ES-I3 (cell line): ENCODE data around the gene TMOD2.
"Not testable (repeated sequence)": the region's sequence is repeated elsewhere in the genome, so short reads cannot be mapped to it uniquely, and the experiment has no call there.

Experiments
- H3K36me3 ChIP-seq: 2 replicates; pipeline ENCODE4 v1.6.1; 2013; ENCODE audit warnings: mild to moderate bottlenecking, low read length, control low read depth, moderate library complexity; ENCODE audit not compliant: insufficient read depth
- H3K4me1 ChIP-seq: 2 replicates; pipeline ENCODE4 v1.6.1; 2013; ENCODE audit warnings: mild to moderate bottlenecking, control low read depth, low read length; ENCODE audit not compliant: insufficient read depth
- H3K9ac ChIP-seq: 2 replicates; pipeline ENCODE4 v1.6.1; 2013; ENCODE audit warnings: low read depth, mild to moderate bottlenecking, low read length, moderate library complexity
- H3K9me3 ChIP-seq: 2 replicates; pipeline ENCODE4 v1.6.1; 2013; ENCODE audit warnings: mild to moderate bottlenecking, low read length, moderate library complexity; ENCODE audit not compliant: control insufficient read depth, insufficient read depth

The TMOD2 gene

DNA sequence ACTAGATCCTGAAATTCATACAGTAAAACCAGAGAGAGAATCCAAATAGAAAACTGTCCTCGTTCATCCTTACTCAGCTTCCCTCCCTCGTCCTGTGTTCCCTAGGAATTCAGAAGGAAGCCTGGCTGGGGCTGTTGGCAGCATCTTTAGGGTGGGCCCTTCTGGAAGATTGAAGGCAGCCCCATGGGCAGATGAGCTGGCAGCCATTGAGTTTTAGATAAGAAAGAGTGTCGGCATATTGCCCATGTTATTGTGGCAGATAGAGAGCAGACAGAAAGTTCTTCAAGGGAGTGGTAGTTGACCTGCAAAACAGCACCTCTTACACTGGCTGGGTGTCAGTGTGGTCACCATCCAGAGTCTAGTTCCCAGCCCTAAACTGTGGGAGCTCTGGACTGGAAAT, 23.5 kb downstream of the TMOD2 start:
- Histone ChIP-seq H3K9me3 (no peaks in the 10 kb centered on the region), H3K36me3 (no peaks in the 10 kb centered on the region), H3K4me1 (no peaks in the 10 kb centered on the region), H3K9ac (no peak overlapping the region)

DNA sequence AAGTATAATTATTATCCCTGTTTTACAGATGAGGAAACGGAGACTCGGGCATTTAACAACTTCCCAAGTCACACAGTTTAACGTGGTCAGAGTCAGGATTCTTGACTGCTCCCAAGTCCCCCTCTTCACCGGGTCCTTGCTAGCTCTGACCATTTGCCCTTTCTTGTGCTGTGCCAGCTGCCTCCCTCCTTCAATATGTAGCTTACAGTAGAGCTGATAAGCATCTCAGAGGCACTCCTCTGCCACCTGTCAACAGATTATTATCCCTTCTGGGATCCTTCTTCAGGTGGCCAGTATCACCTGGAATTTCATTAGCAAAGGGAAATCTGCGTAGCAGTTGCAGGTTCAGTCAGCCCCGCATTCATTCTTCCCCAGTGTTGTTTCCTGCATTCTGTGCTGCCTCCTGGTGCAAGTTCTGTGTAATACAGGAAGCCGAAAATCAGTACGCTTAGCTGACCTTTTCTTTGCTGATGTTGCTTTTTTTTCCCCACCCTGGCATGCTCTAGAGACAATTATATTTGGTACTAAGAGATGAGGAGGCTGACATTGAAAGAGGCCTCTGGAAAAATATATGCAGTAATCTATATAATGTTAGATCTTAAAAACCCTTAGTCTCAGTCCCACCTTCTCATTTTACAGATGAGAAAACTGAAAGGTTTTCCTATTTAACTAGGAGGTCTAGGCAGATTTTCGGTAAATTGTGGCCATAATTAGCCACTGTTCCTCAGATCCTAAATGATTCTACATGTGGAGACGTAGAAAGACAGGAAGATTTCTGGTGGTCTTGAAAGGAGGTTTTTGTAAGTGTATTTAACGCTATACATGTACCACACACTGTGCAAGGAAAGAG, 24.8 kb downstream of the TMOD2 start:
- Histone ChIP-seq H3K9ac (no peak overlapping the region), H3K36me3 (no peaks in the 10 kb centered on the region), H3K4me1 (no peaks in the 10 kb centered on the region), H3K9me3 (no peaks in the 10 kb centered on the region)

DNA sequence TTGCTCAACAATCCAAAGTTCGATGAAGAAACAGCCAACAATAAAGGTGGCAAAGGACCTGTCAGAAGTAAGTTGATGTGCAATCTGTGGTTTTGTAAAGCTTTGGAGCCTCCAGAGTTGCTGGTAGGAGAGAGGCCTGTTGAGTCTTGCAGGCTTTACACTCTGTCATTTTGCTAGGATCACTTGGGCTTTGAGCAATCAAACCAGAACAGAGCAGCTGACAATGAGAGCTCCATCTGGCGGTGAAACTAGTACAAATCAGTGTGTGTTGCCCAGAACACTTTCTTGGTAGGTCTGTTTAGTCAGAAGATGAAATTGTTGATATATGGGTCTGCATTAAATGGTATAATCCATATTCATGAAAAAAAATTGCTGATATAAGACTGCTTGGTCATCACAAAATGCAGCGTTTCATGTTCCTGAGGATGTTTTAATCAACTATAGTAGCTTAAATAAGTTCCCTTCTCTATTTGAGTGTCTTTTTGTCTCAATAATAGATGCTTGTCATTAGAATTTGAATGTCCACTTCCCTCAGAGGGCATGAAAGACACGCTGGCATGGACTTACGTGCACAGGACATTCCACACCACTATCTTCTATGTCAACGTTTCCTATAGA, 25.7 kb downstream of the TMOD2 start:
- Histone ChIP-seq H3K36me3 (no peaks in the 10 kb centered on the region), H3K9ac (no peak overlapping the region)

DNA sequence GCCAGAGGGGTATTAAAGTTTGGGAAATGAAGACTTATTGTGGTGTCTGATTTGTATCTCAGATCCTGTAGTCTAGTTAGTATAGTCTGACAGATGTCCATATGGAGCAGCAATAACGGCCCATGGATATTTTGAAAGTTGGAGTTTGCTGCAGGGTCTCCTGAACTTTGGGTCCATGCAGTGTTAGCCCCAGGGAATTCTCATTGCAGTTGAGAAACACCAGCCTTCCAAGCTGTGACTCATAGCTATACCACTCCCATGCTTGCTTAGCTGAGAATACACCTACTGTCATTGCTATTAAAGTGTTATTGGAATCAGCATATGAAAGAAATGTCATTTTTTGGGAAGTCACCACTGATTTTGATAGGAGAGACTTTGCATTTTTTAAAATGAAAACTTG, 29.2 kb downstream of the TMOD2 start:
- H3K4me1 ChIP-seq, result no peaks in the 10 kb centered on the region
- H3K9ac ChIP-seq, result no peak overlapping the region
- no peaks in the 10 kb centered on the region for H3K36me3 ChIP-seq
- H3K9me3 ChIP-seq, result 0 out of 2 replicates have a peak, but pooled peaks cover 3% of the 10 kb centered on the region

More for the DNA sequence above, 25.7 kb downstream of the TMOD2 start:
- Histone ChIP-seq H3K4me1 (no peaks in the 10 kb centered on the region), H3K9me3 (no peaks in the 10 kb centered on the region)

DNA sequence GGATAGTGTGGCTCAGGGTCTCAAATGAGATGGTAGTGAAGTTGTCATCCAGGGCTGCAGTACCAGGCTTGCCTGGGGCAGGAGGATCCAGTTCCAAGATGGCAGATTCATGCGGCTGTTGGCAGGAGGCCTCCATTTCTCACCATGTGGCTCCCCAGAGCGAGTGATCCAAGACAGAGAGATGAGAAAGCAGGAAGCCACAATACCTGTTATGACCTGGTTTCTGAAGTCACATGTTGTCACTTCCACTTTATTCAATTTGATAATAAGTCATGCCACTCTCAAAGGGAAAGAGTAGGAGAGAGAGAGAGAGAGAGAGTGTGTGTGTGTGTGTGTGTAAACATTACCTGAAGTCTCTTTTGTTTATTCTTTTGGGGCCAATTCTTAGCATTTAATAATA, 30.1 kb downstream of the TMOD2 start:
- H3K4me1 ChIP-seq, result no peaks in the 10 kb centered on the region
- H3K36me3 ChIP-seq, result no peaks in the 10 kb centered on the region
- H3K9ac ChIP-seq, result no peak overlapping the region
- 0 out of 2 replicates have a peak, but pooled peaks cover 3% of the 10 kb centered on the region for H3K9me3 ChIP-seq

DNA sequence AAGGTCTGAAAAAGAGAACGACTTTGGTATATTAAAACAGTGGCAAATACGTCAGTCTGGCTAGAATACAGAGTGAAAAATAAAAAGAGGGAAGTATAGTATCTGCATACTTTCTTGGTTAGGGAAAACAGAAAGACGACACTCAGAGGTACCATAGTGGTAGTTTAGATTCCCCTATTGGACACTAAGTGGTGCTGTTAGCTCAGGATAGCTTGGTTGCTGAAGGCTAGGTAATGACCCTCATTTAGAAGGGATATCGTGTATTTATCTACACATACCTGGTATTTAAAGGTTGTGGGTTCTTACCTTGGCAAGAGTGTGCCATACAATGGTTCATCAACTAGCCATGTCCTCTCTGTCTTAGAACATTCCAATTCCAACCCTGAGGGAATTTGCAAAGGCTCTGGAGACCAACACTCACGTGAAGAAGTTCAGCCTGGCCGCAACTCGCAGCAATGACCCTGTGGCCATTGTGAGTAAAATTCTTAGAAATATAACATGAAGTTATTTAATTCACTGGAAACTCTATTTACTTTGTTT, 31.0 kb downstream of the TMOD2 start:
- Histone ChIP-seq H3K4me1 (no peaks in the 10 kb centered on the region), H3K9me3 (0 out of 2 replicates have a peak, but pooled peaks cover 3% of the 10 kb centered on the region), H3K9ac (no peak overlapping the region), H3K36me3 (no peaks in the 10 kb centered on the region)

DNA sequence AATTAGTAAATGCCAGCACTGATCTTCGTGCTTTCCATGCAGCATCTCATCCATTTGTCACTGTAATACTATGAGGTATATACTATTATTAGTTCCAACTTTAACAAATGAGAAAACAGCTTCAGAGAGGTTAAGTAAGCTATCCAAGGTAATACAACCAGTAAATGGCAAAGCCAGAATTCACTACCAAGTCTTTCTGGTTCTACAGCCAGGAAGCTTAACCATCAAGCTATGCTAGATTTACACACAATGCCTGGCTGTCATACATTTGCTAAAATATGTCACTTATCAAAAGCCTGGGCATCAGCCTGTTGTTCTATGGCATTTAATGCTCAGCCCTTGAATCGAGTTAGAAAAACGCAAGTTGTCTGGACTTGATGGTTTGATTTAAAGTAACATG, 32.6 kb downstream of the TMOD2 start:
- 0 out of 2 replicates have a peak, but pooled peaks cover 3% of the 10 kb centered on the region for H3K9me3 ChIP-seq
- no peak overlapping the region for H3K9ac ChIP-seq
- H3K36me3 ChIP-seq, result no peaks in the 10 kb centered on the region
- H3K4me1 ChIP-seq, result no peaks in the 10 kb centered on the region

DNA sequence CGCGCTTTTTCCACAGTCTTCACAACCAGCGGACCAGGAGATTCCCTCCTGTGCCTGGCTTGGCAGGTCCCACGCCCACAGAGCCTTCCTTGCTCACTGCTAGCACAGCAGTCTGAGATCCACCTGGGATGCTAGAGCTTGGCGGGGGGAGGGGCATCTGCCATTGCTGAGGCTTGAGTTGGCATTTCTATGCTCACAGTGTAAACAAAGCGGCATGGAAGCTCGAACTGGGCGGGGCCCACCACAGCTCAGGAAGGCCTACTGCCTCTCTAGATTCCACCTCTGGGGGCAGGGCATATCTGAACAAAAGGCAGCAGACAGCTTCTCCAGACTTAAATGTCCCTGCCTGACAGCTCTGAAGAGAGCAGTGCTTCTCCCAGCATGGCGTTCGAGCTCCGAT, 35.7 kb downstream of the TMOD2 start:
- not testable (repeated sequence) for H3K9ac ChIP-seq, H3K9me3 ChIP-seq, H3K4me1 ChIP-seq, H3K36me3 ChIP-seq

DNA sequence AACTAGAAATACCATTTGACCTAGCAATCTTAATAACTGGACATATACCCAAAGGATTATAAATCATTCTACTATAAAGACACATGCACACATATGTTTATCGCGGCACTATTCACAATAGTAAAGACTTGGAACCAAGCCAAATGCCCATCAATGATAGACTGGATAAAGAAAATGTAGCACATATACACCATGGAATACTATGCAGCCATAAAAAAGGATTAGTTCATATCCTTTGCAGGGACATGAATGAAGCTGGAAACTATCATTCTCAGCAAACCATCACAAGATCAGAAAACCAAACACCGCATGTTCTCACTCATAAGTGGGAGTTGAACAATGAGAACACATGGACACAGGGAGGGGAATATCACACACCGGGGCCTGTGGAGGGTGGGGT, 41.1 kb downstream of the TMOD2 start:
- H3K4me1 ChIP-seq, H3K36me3 ChIP-seq, H3K9me3 ChIP-seq, H3K9ac ChIP-seq: not testable (repeated sequence)

DNA sequence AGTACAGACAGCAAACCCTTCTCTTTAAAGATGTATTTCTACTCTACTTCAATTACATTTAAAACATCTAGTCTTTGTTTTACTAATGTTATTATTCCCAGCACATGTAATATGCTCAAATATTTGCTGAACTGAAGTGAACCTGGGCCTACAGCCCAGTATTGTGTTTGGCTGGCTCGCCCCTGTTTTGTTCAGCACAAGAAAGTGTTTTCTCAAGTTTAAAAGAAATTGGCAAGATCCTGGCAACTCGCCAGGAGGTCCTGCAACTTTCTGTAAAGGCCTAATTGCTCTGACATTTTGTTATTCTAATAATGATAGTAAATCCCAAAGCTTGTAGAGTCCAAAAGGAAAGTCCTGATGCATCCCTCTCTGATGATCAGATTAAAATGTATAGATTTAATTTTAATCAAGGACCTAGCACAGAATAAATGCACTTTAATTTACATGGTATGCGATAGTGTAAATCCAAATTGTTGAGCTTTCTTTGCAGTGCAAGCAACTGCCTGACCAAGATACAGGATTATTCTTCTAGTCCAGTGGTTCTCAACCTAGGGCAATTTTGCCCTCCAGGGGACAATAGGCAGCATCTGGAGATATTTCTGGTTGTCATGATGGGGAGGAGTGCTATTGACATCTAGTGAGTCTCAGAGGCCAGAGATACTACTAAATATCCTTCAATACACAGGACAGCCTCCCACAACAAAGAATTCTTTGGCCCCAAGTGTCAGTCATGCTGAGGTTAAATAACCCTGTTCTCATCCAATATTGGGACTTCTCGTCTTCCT, 42.3 kb downstream of the TMOD2 start:
- no peaks in the 10 kb centered on the region for H3K9me3 ChIP-seq
- no peaks in the 10 kb centered on the region for H3K4me1 ChIP-seq
- no peaks in the 10 kb centered on the region for H3K36me3 ChIP-seq
- no peak overlapping the region for H3K9ac ChIP-seq

DNA sequence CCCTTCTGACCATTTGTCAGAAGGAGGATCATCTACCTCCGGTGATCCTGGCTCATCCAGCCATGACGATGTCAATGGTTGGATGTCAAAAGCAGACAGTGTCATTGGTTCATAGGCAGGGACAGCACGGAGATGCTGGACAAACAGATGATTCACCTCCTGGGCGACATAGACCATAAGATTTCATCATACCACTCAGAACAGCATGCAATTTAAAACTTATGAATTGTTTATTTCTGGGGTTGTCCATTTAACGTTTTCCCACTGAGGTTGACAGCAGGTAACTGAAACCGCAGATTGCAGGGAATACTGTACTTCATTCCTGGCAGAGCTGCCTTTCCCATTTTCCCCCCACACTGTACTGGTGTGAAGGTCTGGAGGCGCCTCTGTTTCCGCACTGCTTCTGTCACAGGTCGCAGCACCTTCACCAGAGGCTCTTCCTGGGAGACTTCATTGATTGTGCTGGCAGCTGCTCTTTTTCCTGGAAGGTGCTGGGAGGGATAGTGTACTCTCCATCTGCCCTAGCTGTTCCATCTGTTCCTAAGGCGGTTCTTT, 45.5 kb downstream of the TMOD2 start:
- H3K9ac ChIP-seq, result no peak overlapping the region
- no peaks in the 10 kb centered on the region for H3K4me1 ChIP-seq
- no peaks in the 10 kb centered on the region for H3K36me3 ChIP-seq
- H3K9me3 ChIP-seq, result no peaks in the 10 kb centered on the region

DNA sequence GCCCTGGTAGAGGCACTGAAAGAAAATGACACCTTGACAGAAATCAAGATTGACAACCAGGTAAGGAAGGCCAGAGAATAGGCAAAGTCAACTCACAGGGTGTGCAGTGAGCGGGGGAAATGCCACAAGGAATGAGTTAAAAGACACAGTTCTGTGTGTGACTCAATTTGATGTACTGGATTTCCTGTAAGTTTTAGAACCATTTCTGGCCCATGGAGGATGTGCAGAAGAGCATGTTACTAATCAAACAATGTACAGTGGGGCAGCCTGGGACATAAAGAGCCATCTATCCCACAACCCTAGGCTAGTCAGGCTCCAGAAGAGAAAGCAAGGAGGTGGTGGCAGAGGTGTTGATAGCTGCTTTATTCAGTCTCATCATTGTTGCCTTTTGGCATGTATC, 46.9 kb downstream of the TMOD2 start:
- Histone ChIP-seq H3K9me3 (no peaks in the 10 kb centered on the region), H3K36me3 (no peaks in the 10 kb centered on the region), H3K4me1 (no peaks in the 10 kb centered on the region), H3K9ac (no peak overlapping the region)

DNA sequence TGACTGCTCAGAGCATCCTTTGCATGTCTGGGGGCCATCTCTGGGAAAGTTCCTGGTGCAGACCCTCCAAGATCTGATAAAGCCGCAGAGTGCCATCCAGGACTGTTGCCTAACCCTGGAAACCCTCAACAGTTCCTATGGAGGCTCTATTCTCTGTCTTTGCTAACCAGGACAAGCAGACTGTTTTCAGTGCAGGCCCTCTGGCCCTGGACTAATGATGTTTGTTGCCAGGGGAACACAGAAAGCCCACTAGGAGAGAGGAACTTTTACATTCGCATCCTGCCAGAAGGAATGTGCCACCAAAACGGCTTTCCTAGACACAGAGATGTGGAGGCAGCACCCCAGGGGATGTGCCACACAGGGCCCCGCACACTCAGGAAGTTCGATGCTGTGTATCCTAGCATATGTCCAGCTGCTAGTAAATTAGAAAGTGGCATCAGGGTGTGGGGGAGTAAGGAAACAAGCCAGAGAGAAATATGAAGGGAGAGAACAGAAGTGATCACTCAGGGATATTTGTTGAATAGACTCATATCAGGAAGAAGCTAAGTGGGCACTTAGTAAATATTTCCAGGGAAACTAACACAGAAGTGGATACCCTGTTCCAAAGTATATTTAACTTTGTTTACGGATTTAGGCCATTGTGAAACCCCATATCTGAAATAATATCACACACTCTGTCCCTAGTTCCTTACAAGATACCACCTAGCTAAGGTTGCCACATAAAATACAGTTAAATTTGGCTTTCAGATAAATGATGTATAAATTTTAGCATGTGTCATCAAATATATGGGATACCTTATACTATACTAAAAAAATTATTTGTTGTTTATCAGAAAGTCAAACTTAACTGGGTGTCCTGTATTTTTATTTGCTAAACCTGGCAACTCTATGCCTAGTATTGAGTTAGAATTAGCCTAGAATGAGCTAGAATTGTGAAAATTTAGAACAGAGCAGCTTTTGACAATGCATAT, 48.2 kb downstream of the TMOD2 start:
- no peaks in the 10 kb centered on the region for H3K36me3 ChIP-seq
- no peak overlapping the region for H3K9ac ChIP-seq
- H3K9me3 ChIP-seq, result no peaks in the 10 kb centered on the region
- no peaks in the 10 kb centered on the region for H3K4me1 ChIP-seq
